SH-SY5Y (cell line): ENCODE results near the gene COL27A1.

ENCODE experiments used
- GATA2 ChIP-seq: IDR thresholded peaks from 2 replicates; pipeline ENCODE4 v1.6.1; 2011; ENCODE audit warnings: mild to moderate bottlenecking, low read depth, low read length
- GATA3 ChIP-seq: IDR thresholded peaks from 2 replicates; pipeline ENCODE4 v1.6.1; 2011; ENCODE audit warnings: low read depth, mild to moderate bottlenecking, low read length, moderate library complexity

The COL27A1 gene

GRCh38 chr9:114345493-114346065 is 190.2 kb downstream of the COL27A1 start:
- no peak for TF ChIP-seq GATA2
- no peak for TF ChIP-seq GATA3

- no peak for TF ChIP-seq GATA3
- TF ChIP-seq GATA2 = no peak
Observed at GRCh38 chr9:114346146-114346545, 190.8 kb downstream of the COL27A1 start.

GRCh38 chr9:114347675-114348074 is 192.3 kb downstream of the COL27A1 start:
- TF ChIP-seq GATA3 (no peak), GATA2 (no peak)

GRCh38 chr9:114348261-114348905 is 193.0 kb downstream of the COL27A1 start:
- TF ChIP-seq GATA3 (no peak), GATA2 (no peak)

GRCh38 chr9:114348906-114349482 is 193.7 kb downstream of the COL27A1 start:
- no peak for TF ChIP-seq GATA3
- TF ChIP-seq GATA2 = no peak

- no peak for TF ChIP-seq GATA3
- no peak for TF ChIP-seq GATA2
Observed at GRCh38 chr9:114349713-114350480, 194.6 kb downstream of the COL27A1 start.

- no peak for TF ChIP-seq GATA2
Observed at GRCh38 chr9:114350636-114351401, 195.5 kb downstream of the COL27A1 start.

- TF ChIP-seq GATA3 (no peak), GATA2 (no peak)
Observed at GRCh38 chr9:114351932-114352331, 196.6 kb downstream of the COL27A1 start.

GRCh38 chr9:114355821-114356220 is 200.5 kb downstream of the COL27A1 start:
- no peak for TF ChIP-seq GATA2
- no peak for TF ChIP-seq GATA3

GRCh38 chr9:114356792-114357191 is 201.5 kb downstream of the COL27A1 start:
- TF ChIP-seq GATA2 (no peak), GATA3 (no peak)

- TF ChIP-seq GATA2 (no peak), GATA3 (no peak)
Observed at GRCh38 chr9:114357360-114357759, 202.0 kb downstream of the COL27A1 start.

- TF ChIP-seq GATA3 (no peak), GATA2 (no peak)
Observed at GRCh38 chr9:114357911-114358328, 202.6 kb downstream of the COL27A1 start.

- TF ChIP-seq GATA3 (no peak), GATA2 (no peak)
Observed at GRCh38 chr9:114359801-114360200, 204.5 kb downstream of the COL27A1 start.

- TF ChIP-seq GATA3 (no peak), GATA2 (no peak)
Observed at GRCh38 chr9:114361542-114361941, 206.2 kb downstream of the COL27A1 start.
